RCC 7860 (cell line): ENCODE data around the gene BCL10.

Experiments used
- DNase-seq: peaks from one replicate; pipeline ENCODE4 v3.0.0-alpha.2; 2015; ENCODE audit warnings: low spot score
- FAIRE-seq: peaks from 2 replicates; lab custom pipeline; 2012; peaks lifted over from hg19 to GRCh38; lab: Jason Lieb, UNC

BCL10 gene

GRCh38 chr1:85300140-85300539 is 23.7 kb upstream of the BCL10 start:
- FAIRE-seq, result no peak
- no peak for DNase-seq

- DNase-seq (peak; percentile 99), FAIRE-seq (peak; percentile 98)
Measured at GRCh38 chr1:85297855-85298629, 21.6 kb upstream of the BCL10 start.

GRCh38 chr1:85297538-85297854 is 21.1 kb upstream of the BCL10 start:
- no peak for FAIRE-seq
- DNase-seq, result no peak

- no peak for FAIRE-seq
- peak; percentile 41 for DNase-seq
Measured at GRCh38 chr1:85296980-85297379, 20.5 kb upstream of the BCL10 start.

GRCh38 chr1:85295654-85296053 is 19.2 kb upstream of the BCL10 start:
- FAIRE-seq, result no peak

GRCh38 chr1:85295006-85295431 is 18.6 kb upstream of the BCL10 start:
- FAIRE-seq, result peak; percentile 94
- DNase-seq, result peak; percentile 92

More at GRCh38 chr1:85295654-85296053, 19.2 kb upstream of the BCL10 start:
- DNase-seq, result no peak

GRCh38 chr1:85290826-85291225 is 14.4 kb upstream of the BCL10 start:
- FAIRE-seq (no peak), DNase-seq (no peak)

GRCh38 chr1:85289848-85290335 is 13.5 kb upstream of the BCL10 start:
- no peak for DNase-seq
- no peak for FAIRE-seq

GRCh38 chr1:85289207-85289847 is 12.9 kb upstream of the BCL10 start:
- peak; percentile 93 for DNase-seq
- peak; percentile 99 for FAIRE-seq

GRCh38 chr1:85284202-85284601 is 7.8 kb upstream of the BCL10 start:
- DNase-seq (no peak), FAIRE-seq (no peak)

GRCh38 chr1:85283475-85284199 is 7.2 kb upstream of the BCL10 start:
- no peak for FAIRE-seq
- DNase-seq, result no peak

GRCh38 chr1:85282424-85282823 is 6.0 kb upstream of the BCL10 start:
- no peak for FAIRE-seq
- no peak for DNase-seq

GRCh38 chr1:85280636-85281035 is 4.2 kb upstream of the BCL10 start:
- FAIRE-seq (no peak), DNase-seq (no peak)

GRCh38 chr1:85279458-85280080 is 3.1 kb upstream of the BCL10 start:
- FAIRE-seq, result no peak

GRCh38 chr1:85278853-85279314 is 2.5 kb upstream of the BCL10 start:
- DNase-seq (peak; percentile 99), FAIRE-seq (peak; percentile 98)

More at GRCh38 chr1:85279458-85280080, 3.1 kb upstream of the BCL10 start:
- DNase-seq, result no peak

GRCh38 chr1:85277802-85278201 is 1.4 kb upstream of the BCL10 start:
- no peak for FAIRE-seq
- no peak for DNase-seq

GRCh38 chr1:85276978-85277639 is 677 bp upstream of the BCL10 start:
- no peak for DNase-seq
- no peak for FAIRE-seq

GRCh38 chr1:85275701-85276214 is 674 bp downstream of the BCL10 start:
- FAIRE-seq (no peak), DNase-seq (no peak)

GRCh38 chr1:85274969-85275453 is 1.4 kb downstream of the BCL10 start:
- DNase-seq, result peak; percentile 61
- FAIRE-seq, result peak; percentile 83

- no peak for FAIRE-seq
- no peak for DNase-seq
Measured at GRCh38 chr1:85273397-85273796, 3.0 kb downstream of the BCL10 start.
